ENCODE data around the gene HES1. TPM values are rescaled to one million over a fixed set of nuclear protein-coding genes. Genes with fewer than 3 reads are reported as not detected.

Gene HES1
- total RNA-seq, 6 experiments from 2014 or later = 12.9 to 40.3 (median 23.4) TPM

DNA sequence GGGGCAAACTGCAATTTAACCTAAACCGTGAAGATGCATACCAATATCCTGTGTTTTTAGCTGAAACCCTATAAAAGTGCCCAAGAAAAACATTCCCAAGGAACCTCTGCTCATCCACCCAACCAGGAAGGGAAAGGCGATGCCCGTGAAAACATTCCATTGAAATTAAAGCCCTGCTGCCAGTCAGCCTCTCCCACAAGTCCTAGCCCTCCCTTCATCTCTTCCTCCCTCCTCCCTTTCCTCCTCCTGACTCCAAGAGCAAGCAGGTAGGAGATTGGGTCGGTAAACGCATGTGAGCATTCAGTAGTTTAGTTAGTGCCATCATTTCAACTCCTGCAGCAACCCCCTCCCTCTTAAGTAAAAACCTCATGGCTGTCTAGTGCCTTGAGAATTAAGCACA, 27.7 kb downstream of the HES1 start:
- WGBS (ENCODE audit: insufficient coverage, low coverage, low lambda C conversion rate, missing lambda C conversion rate) = 81% methylated on average over 5 of the region's 5 CpGs

DNA sequence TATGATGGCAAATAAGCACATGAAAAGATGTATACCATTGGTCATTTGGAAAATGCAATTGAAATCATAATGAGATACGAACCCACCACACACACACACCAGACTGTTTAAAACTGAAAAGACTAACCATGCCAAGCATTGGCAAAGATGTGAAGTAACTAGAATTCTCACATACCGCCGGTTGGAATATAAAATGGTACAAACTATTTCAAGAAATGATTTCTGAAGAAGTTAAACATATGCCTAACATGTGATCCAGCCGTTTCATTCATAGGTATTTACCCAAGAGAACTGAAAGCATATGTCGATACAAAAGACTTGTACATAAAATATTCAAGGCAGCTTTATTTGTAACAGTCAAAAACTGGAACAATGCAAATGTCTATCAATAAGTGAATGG, 28.9 kb downstream of the HES1 start:
- Histone ChIP-seq H3K9me3 (no peaks in the 10 kb centered on the region), H3K27ac (no peak overlapping the region), H3K27me3 (no peaks in the 10 kb centered on the region), H3K36me3 (no peaks in the 10 kb centered on the region), H3K4me1 (peaks cover 0 to 11% (median 2%) of the 10 kb centered on the region in 4 donors), H3K4me3 (no peak overlapping the region)
- TF ChIP-seq, protein P1, sequence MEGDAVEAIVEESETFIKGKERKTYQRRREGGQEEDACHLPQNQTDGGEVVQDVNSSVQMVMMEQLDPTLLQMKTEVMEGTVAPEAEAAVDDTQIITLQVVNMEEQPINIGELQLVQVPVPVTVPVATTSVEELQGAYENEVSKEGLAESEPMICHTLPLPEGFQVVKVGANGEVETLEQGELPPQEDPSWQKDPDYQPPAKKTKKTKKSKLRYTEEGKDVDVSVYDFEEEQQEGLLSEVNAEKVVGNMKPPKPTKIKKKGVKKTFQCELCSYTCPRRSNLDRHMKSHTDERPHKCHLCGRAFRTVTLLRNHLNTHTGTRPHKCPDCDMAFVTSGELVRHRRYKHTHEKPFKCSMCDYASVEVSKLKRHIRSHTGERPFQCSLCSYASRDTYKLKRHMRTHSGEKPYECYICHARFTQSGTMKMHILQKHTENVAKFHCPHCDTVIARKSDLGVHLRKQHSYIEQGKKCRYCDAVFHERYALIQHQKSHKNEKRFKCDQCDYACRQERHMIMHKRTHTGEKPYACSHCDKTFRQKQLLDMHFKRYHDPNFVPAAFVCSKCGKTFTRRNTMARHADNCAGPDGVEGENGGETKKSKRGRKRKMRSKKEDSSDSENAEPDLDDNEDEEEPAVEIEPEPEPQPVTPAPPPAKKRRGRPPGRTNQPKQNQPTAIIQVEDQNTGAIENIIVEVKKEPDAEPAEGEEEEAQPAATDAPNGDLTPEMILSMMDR (IDR thresholded peaks at IDR 0.05) = no peak
- no peak for TF ChIP-seq POLR2A (IDR thresholded peaks at IDR 0.05)
- 88% methylated on average over 5 of the region's 5 CpGs for WGBS (ENCODE audit: insufficient coverage, low coverage, low lambda C conversion rate, missing lambda C conversion rate)
- ATAC-seq (no peak), DNase-seq (no peak)
- intact Hi-C loops (cut with DNase I) = loop anchor here in 1 of 2 donors (10.0 kb wide), 1 partner anchor 150 kb away; no protein-coding TSS in a partner anchor

More for the DNA sequence above, 27.7 kb downstream of the HES1 start:
- ATAC-seq (no peak), DNase-seq (no peak)
- Histone ChIP-seq H3K27ac (no peak overlapping the region), H3K9me3 (no peaks in the 10 kb centered on the region), H3K36me3 (no peaks in the 10 kb centered on the region), H3K27me3 (no peaks in the 10 kb centered on the region), H3K4me1 (peaks cover 0 to 7% (median 1%) of the 10 kb centered on the region in 4 donors), H3K4me3 (no peak overlapping the region)
- no peak for TF ChIP-seq POLR2A (IDR thresholded peaks at IDR 0.05)
- TF ChIP-seq, protein P1 (IDR thresholded peaks at IDR 0.05) = no peak
- intact Hi-C loops (cut with DNase I) = loop anchor here in 1 of 2 donors (10.0 kb wide), 1 partner anchor 151 kb away; no protein-coding TSS in a partner anchor

DNA sequence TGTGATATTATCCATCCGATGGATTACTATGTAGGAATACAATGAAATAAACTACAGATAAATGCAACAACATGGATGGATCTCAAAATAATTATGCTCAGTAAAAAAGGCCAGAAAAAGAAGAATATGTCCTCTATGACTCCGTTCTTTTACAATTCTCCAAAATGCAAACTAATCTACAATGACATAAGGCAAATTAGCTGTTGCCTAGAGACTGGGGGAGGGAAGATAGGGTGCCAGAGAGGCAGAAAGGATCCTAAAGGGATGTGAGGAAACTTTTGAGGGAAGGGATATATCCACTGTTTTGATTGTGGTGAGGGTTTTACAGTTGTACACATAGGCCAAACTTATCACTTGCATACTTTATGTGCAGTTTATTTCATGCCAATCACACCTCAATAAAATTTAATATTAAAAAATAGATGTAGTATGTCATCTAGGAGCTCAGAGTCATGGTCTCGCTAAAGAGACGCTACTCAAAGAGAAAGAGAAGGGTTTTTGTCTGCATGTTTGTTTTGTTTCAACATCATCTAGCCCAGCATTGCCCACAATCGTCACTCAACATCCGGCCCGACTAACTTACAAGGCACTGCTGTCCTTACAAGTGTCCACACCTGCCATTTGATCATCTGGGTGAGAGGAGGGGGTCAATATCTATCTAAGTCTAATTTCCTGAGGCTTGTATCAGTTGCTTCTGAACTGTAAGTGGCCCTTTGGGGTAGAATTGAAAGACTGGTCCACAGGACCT, 29.5 kb downstream of the HES1 start:
- Histone ChIP-seq H3K36me3 (no peaks in the 10 kb centered on the region), H3K4me1 (peaks cover 0 to 11% (median 2%) of the 10 kb centered on the region in 4 donors), H3K27ac (no peak overlapping the region), H3K4me3 (no peak overlapping the region), H3K9me3 (no peaks in the 10 kb centered on the region), H3K27me3 (no peaks in the 10 kb centered on the region)
- ATAC-seq (no peak), DNase-seq (no peak)
- intact Hi-C loops (cut with DNase I) = loop anchor here in 1 of 2 donors (10.0 kb wide), 1 partner anchor 149 kb away; no protein-coding TSS in a partner anchor
- TF ChIP-seq, protein P1 (IDR thresholded peaks at IDR 0.05) = no peak
- no peak for TF ChIP-seq POLR2A (IDR thresholded peaks at IDR 0.05)
- 55% methylated on average over 7 of the region's 7 CpGs for WGBS (ENCODE audit: insufficient coverage, low coverage, low lambda C conversion rate, missing lambda C conversion rate)

DNA sequence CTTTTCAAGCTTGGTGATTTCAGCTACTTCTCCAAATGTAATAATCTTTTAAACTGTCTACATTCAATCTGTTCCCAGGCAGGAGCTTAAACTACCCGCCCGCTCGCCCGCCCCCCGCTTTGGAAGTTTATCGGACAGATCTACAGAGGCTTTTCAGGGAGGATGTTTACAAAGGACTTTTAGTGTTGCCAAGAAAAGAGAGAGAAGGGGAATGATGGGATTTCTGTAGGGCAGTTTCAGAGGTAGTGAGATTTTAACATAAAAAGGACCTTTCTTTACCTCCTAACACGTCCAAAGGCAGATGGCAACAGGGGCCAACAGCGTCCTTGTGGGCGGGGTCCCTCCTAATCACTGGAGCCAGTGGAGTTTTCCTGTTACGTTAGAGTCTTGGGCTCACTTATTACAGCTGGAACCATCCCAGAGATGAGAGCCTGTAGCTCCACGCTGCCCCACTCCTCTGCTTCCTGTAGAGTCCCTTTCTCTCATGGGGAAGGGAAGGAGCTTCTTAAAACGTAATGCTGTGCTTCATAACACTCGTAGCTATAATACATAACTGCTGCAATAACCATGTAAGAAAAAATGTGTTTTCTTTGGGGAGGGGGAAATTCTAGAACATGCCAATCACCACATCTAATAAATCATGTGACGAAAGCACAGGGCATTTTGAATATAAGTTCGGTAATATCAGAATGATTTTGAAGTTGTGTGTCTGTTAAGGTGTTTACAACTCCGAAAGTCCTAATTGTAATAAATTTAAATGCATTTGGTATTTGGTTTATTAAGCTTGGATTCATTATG, 30.9 kb downstream of the HES1 start:
- H3K36me3 ChIP-seq = no peaks in the 10 kb centered on the region
- intact Hi-C loops (cut with DNase I) = loop anchor here in 1 of 2 donors (10.0 kb wide), 1 partner anchor 148 kb away; no protein-coding TSS in a partner anchor
- no peak for TF ChIP-seq POLR2A (IDR thresholded peaks at IDR 0.05)
- TF ChIP-seq, protein P1 (IDR thresholded peaks at IDR 0.05) = no peak
- H3K9me3 ChIP-seq = no peaks in the 10 kb centered on the region
- no peak overlapping the region for H3K4me3 ChIP-seq
- DNase-seq (no peak), ATAC-seq (peak; percentile 23 to 47 (median 34))
- 57% methylated on average over 16 of the region's 16 CpGs for WGBS (ENCODE audit: insufficient coverage, low coverage, low lambda C conversion rate, missing lambda C conversion rate)
- H3K27ac ChIP-seq = no peak overlapping the region
- no peaks in the 10 kb centered on the region for H3K27me3 ChIP-seq
- H3K4me1 ChIP-seq = peaks cover 0 to 11% (median 2%) of the 10 kb centered on the region in 4 donors

Measured in right lobe of liver (tissue), 6 donors.